Measurements from ENCODE around the gene DSCAML1. TPM values are rescaled to one million over a fixed set of nuclear protein-coding genes. Genes with fewer than 3 reads are reported as not detected.

Gene DSCAML1
- total and polyA plus RNA-seq, 8 donors, result 0.08 to 2.9 (median 0.45) TPM

DNA sequence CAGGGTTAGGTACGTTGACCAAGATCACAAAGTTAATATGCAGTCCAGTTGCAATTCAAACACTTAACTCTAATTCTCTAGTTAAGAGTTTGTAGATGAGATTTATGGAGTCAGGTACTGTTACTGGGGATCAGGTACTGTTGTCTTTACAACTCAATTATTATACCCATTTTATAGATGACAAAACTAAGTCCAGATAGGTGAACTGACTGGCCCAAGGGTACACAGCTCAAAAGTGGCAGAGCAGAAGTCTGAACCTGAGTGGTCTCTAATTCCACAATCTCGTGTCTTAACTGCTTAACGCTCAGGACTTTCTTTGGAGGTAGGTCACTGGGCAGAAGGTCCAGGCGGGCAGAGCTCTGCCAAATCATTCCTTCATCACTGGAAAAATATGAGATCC is 77.5 kb downstream of the DSCAML1 start:
- TF ChIP-seq POLR2A (IDR thresholded peaks at IDR 0.05) (no peak), EP300 (IDR thresholded peaks at IDR 0.05) (no peak), POLR2AphosphoS5 (IDR thresholded peaks at IDR 0.05) (no peak)
- TF ChIP-seq, protein P1, sequence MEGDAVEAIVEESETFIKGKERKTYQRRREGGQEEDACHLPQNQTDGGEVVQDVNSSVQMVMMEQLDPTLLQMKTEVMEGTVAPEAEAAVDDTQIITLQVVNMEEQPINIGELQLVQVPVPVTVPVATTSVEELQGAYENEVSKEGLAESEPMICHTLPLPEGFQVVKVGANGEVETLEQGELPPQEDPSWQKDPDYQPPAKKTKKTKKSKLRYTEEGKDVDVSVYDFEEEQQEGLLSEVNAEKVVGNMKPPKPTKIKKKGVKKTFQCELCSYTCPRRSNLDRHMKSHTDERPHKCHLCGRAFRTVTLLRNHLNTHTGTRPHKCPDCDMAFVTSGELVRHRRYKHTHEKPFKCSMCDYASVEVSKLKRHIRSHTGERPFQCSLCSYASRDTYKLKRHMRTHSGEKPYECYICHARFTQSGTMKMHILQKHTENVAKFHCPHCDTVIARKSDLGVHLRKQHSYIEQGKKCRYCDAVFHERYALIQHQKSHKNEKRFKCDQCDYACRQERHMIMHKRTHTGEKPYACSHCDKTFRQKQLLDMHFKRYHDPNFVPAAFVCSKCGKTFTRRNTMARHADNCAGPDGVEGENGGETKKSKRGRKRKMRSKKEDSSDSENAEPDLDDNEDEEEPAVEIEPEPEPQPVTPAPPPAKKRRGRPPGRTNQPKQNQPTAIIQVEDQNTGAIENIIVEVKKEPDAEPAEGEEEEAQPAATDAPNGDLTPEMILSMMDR (IDR thresholded peaks at IDR 0.05), result no peak
- no peak overlapping the region for H3K27ac ChIP-seq
- no peak for DNase-seq
- no peaks in the 10 kb centered on the region for H3K9me3 ChIP-seq
- 85 to 92% (median 89%) methylated on average over 4 of the region's 4 CpGs for WGBS, 5 donors
- no peaks in the 10 kb centered on the region for H3K36me3 ChIP-seq
- H3K4me1 ChIP-seq, result peaks cover 0 to 27% (median 7%) of the 10 kb centered on the region in 4 donors
- intact Hi-C loops (cut with DNase I; ENCODE audit: low total_unique reads), result no loop called here
- no peaks in the 10 kb centered on the region for H3K27me3 ChIP-seq
- no peak overlapping the region for H3K4me3 ChIP-seq

GRCh38 chr11:117717485-117718314 is 79.3 kb downstream of the DSCAML1 start:
- Histone ChIP-seq H3K4me3 (no peak overlapping the region), H3K4me1 (peaks cover 0 to 10% (median 5%) of the 10 kb centered on the region in 4 donors), H3K27ac (no peak overlapping the region), H3K27me3 (no peaks in the 10 kb centered on the region), H3K36me3 (no peaks in the 10 kb centered on the region), H3K9me3 (no peaks in the 10 kb centered on the region)
- peak; percentile 32 to 73 for DNase-seq
- WGBS, 5 donors, result 42 to 61% (median 53%) methylated on average over 21 to 25 of the region's 25 CpGs
- no peak for TF ChIP-seq EP300 (IDR thresholded peaks at IDR 0.05)
- TF ChIP-seq POLR2A (IDR thresholded peaks at IDR 0.05), result no peak
- TF ChIP-seq, protein P1 (IDR thresholded peaks at IDR 0.05), result no peak
- TF ChIP-seq POLR2AphosphoS5 (IDR thresholded peaks at IDR 0.05), result no peak
- intact Hi-C loops (cut with DNase I; ENCODE audit: low total_unique reads), result no loop called here

- Histone ChIP-seq H3K36me3 (no peaks in the 10 kb centered on the region), H3K27me3 (no peaks in the 10 kb centered on the region), H3K9me3 (no peaks in the 10 kb centered on the region), H3K27ac (no peak overlapping the region), H3K4me3 (no peak overlapping the region), H3K4me1 (peaks cover 0 to 10% (median under 1%) of the 10 kb centered on the region in 4 donors)
- DNase-seq, result no peak
- intact Hi-C loops (cut with DNase I; ENCODE audit: low total_unique reads), result no loop called here
- WGBS, 5 donors, result 84 to 90% (median 87%) methylated on average over 20 of the region's 20 CpGs
- TF ChIP-seq, protein P1 (IDR thresholded peaks at IDR 0.05), result no peak
- TF ChIP-seq POLR2A (IDR thresholded peaks at IDR 0.05), result no peak
- no peak for TF ChIP-seq POLR2AphosphoS5 (IDR thresholded peaks at IDR 0.05)
- TF ChIP-seq EP300 (IDR thresholded peaks at IDR 0.05), result no peak
Measured at GRCh38 chr11:117716521-117717440, 80.2 kb downstream of the DSCAML1 start.

- Histone ChIP-seq H3K27me3 (peaks cover 0 to 8% (median 0%) of the 10 kb centered on the region in 3 donors), H3K36me3 (no peaks in the 10 kb centered on the region), H3K4me3 (no peak overlapping the region), H3K4me1 (peaks cover 0 to 10% (median 0%) of the 10 kb centered on the region in 4 donors), H3K27ac (no peak overlapping the region), H3K9me3 (no peaks in the 10 kb centered on the region)
- TF ChIP-seq, protein P1 (IDR thresholded peaks at IDR 0.05), result no peak
- TF ChIP-seq EP300 (IDR thresholded peaks at IDR 0.05), result no peak
- TF ChIP-seq POLR2AphosphoS5 (IDR thresholded peaks at IDR 0.05), result no peak
- TF ChIP-seq POLR2A (IDR thresholded peaks at IDR 0.05), result no peak
- 39 to 57% (median 46%) methylated on average over 8 of the region's 8 CpGs for WGBS, 5 donors
- intact Hi-C loops (cut with DNase I; ENCODE audit: low total_unique reads), result no loop called here
- no peak for DNase-seq
Measured at GRCh38 chr11:117715801-117716200, 81.2 kb downstream of the DSCAML1 start.
